Mucosa of rectum (tissue), 2 donors: Measurements from ENCODE around the gene GFM1.

Experiments used
- H3K27ac ChIP-seq, 2 donors: one replicate each; pipeline ENCODE4 v1.7.0; 2013; ENCODE audit warnings: inconsistent platforms in 2 of 2, low read depth in 2 of 2, low read length in 2 of 2
- H3K27me3 ChIP-seq, 2 donors: one replicate each; pipeline ENCODE4 v1.7.0; 2013; ENCODE audit warnings: low read length in 2 of 2; ENCODE audit not compliant: control insufficient read depth in 2 of 2, insufficient read depth in 2 of 2
- H3K36me3 ChIP-seq, 2 donors: one replicate each; pipeline ENCODE4 v1.7.0; 2013; ENCODE audit warnings: low read length in 2 of 2; ENCODE audit not compliant: control insufficient read depth in 2 of 2, insufficient read depth in 2 of 2
- H3K4me1 ChIP-seq, 2 donors: one replicate each; pipeline ENCODE4 v1.7.0; 2013; ENCODE audit warnings: low read length in 2 of 2, mild to moderate bottlenecking in 1 of 2; ENCODE audit not compliant: control insufficient read depth in 2 of 2, insufficient read depth in 2 of 2
- H3K4me3 ChIP-seq, 2 donors: one replicate each; pipeline ENCODE4 v1.7.0; 2013; ENCODE audit warnings: low read length in 2 of 2
- H3K9ac ChIP-seq, 2 donors: one replicate each; pipeline ENCODE4 v1.7.0; 2013; ENCODE audit warnings: low read length in 2 of 2, low read depth in 1 of 2, mild to moderate bottlenecking in 1 of 2
- H3K9me3 ChIP-seq, 2 donors: one replicate each; pipeline ENCODE4 v1.7.0; 2013; ENCODE audit warnings: low read length in 2 of 2; ENCODE audit not compliant: control insufficient read depth in 2 of 2
- donor health status: healthy.
- donor health status: Normal muscosa, but diverticular disease.

GFM1 gene

DNA sequence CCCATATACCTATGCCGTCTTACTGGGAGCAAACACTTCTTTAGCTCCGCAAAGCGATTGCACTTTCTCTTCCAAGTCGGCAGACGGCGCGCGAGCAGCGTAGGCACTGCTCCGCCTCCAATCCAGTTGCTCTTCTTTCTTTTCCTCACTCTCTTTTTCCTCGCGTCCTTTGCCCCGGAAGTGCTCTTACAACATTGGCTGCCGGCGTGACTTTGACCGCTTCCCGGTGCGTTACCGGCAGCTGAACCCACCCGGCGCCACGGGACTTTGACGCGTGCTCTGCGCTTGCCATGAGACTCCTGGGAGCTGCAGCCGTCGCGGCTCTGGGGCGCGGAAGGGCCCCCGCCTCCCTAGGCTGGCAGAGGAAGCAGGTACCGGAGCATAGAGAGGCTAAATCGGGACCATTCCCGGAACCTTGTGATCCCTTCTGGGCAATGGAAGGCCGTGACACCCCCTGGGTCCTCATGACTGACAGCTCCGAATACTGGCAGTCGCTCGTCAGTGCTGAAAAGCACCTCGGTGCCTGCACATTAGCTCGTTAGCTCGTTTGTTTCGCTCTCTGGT lies at the start of gene GFM1:
Gene GFM1 (plus strand): TSS at position 183 of the 564 bp plus-strand sequence. CDS start 108 bp downstream, at position 291.
- Histone ChIP-seq H3K27ac (peak within 1 kb of the TSS; percentile 78 to 86), H3K9ac (peak within 1 kb of the TSS; percentile 83 to 94), H3K9me3 (no peaks in the 10 kb centered on the region), H3K4me3 (peak within 1 kb of the TSS; percentile 96 to 99), H3K36me3 (peaks cover 4 to 22% of the 10 kb centered on the region in 2 donors), H3K4me1 (peaks cover 6 to 7% of the 10 kb centered on the region in 2 donors), H3K27me3 (no peaks in the 10 kb centered on the region)

DNA sequence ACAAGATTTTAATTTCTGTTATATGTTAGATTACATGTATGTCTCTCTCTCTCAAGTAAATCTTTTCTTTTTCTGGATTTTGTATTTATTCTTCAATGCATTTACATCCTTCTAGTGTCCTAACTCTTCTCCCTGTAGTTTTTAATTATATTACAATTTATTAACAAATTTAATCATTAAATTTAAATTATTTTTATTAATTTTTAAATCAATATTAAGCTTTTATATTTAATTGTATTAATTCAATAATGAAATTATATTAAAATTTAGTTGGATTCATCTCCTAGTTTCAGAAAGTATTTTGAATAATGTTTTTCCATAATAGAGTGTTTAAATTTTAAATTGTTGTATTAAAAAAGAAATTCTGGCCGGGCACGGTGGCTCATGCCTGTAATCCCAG lies 43.5 kb upstream of the GFM1 start:
- H3K4me1 ChIP-seq: no peaks in the 10 kb centered on the region
- no peak overlapping the region for H3K27ac ChIP-seq
- no peaks in the 10 kb centered on the region for H3K27me3 ChIP-seq
- H3K36me3 ChIP-seq: no peaks in the 10 kb centered on the region
- no peak overlapping the region for H3K4me3 ChIP-seq
- H3K9me3 ChIP-seq: no peaks in the 10 kb centered on the region
- no peak overlapping the region for H3K9ac ChIP-seq

DNA sequence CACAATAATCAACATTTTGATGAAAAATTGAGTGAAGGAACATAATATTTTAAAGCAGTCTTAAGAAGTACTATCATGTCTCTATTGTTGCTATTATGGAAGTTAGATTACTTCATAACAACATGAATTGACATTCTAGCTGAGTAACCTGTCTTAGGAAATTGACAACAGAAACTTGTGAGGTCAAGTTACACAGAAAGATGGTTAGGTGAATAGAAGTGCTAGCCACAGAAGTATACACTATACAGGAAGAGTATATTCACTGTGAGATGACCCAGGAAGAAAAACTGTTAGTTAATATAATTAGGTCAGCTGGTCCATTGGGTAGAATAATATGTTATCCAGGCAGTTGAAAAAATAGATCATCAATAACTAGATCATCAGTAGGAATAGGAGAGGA lies 42.1 kb upstream of the GFM1 start:
- H3K36me3 ChIP-seq: no peaks in the 10 kb centered on the region
- H3K27ac ChIP-seq: no peak overlapping the region
- H3K9ac ChIP-seq: no peak overlapping the region
- no peak overlapping the region for H3K4me3 ChIP-seq
- H3K27me3 ChIP-seq: no peaks in the 10 kb centered on the region
- no peaks in the 10 kb centered on the region for H3K4me1 ChIP-seq
- H3K9me3 ChIP-seq: no peaks in the 10 kb centered on the region

GRCh38 chr3:158617982-158618875 lies 26.1 kb upstream of the GFM1 start:
- no peak overlapping the region for H3K27ac ChIP-seq
- no peaks in the 10 kb centered on the region for H3K4me1 ChIP-seq
- no peaks in the 10 kb centered on the region for H3K9me3 ChIP-seq
- no peak overlapping the region for H3K4me3 ChIP-seq
- no peak overlapping the region for H3K9ac ChIP-seq
- no peaks in the 10 kb centered on the region for H3K27me3 ChIP-seq
- no peaks in the 10 kb centered on the region for H3K36me3 ChIP-seq

- no peak overlapping the region for H3K4me3 ChIP-seq
- no peak overlapping the region for H3K27ac ChIP-seq
- H3K27me3 ChIP-seq: no peaks in the 10 kb centered on the region
- no peak overlapping the region for H3K9ac ChIP-seq
- no peaks in the 10 kb centered on the region for H3K4me1 ChIP-seq
- no peaks in the 10 kb centered on the region for H3K36me3 ChIP-seq
- no peaks in the 10 kb centered on the region for H3K9me3 ChIP-seq
Observed at GRCh38 chr3:158625881-158626280, 18.4 kb upstream of the GFM1 start.

GRCh38 chr3:158631981-158632380 lies 12.3 kb upstream of the GFM1 start:
- no peaks in the 10 kb centered on the region for H3K36me3 ChIP-seq
- no peaks in the 10 kb centered on the region for H3K27me3 ChIP-seq
- no peak overlapping the region for H3K27ac ChIP-seq
- no peaks in the 10 kb centered on the region for H3K4me1 ChIP-seq
- H3K9me3 ChIP-seq: no peaks in the 10 kb centered on the region
- H3K4me3 ChIP-seq: no peak overlapping the region
- H3K9ac ChIP-seq: no peak overlapping the region

- Histone ChIP-seq H3K9me3 (no peaks in the 10 kb centered on the region), H3K27me3 (no peaks in the 10 kb centered on the region), H3K4me3 (no peak overlapping the region), H3K36me3 (no peaks in the 10 kb centered on the region), H3K9ac (no peak overlapping the region), H3K27ac (no peak overlapping the region), H3K4me1 (peaks cover 6 to 7% of the 10 kb centered on the region in 2 donors)
Observed at GRCh38 chr3:158640646-158641045, 3.7 kb upstream of the GFM1 start.

DNA sequence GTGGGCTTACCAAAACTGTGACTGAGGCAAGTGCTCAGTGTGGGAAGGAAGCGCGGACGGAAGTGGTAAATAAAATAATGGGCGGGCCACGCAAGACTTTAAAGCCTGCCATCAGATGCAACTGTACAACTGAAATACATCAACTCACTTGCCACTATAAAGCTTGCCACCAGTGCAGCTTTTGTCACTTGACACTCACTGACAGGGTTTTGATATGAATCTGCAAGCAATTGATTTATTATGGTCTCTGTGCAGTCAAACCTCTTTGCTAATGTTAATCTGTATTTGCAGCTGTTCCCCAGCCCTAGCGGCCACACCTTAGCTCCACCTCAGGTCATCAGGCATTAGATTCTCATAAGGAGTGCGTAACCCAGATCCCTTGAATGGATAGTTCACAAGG lies 2.3 kb upstream of the GFM1 start:
- Histone ChIP-seq H3K27ac (no peak overlapping the region), H3K4me3 (no peak overlapping the region), H3K36me3 (peaks cover 0 to 9% of the 10 kb centered on the region in 2 donors), H3K9me3 (no peaks in the 10 kb centered on the region), H3K9ac (no peak overlapping the region), H3K4me1 (peaks cover 6 to 7% of the 10 kb centered on the region in 2 donors), H3K27me3 (no peaks in the 10 kb centered on the region)

DNA sequence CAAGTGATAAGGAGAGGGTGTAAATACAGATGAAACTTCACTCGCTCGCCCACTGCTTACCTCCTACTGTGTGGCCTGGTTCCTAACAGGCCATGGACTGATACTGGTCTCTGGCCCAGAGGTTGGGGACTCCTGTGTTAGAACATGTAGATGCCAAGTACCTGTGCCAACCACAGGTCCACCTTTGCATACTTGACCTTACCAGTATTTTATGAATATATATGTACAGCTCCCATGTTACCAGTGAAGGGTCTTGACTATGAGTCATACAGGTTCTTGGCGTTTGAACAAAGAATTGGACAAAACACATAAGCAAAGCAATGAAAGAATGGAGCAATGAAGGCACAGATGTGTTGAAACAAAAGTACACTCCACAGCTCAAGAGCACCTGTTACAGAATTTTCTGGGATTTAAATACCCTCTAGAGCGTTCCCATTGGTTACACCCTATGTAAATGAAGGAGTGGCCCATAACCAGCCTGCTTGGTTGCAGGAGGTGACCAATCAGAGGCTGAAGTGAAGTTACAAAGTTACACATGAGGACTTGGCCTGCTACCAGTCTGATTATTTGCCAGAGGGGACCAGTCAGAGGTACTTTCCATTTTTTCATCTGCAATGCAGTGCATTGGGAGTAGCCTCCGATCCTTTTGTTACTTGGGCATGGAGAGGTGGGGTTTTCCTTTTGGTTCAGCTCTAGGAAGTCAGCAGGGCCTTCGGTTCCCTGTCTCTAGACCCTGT lies 1.7 kb upstream of the GFM1 start:
- H3K36me3 ChIP-seq: peaks cover 0 to 14% of the 10 kb centered on the region in 2 donors
- no peak overlapping the region for H3K9ac ChIP-seq
- no peaks in the 10 kb centered on the region for H3K9me3 ChIP-seq
- H3K4me3 ChIP-seq: no peak overlapping the region
- peaks cover 6 to 7% of the 10 kb centered on the region in 2 donors for H3K4me1 ChIP-seq
- H3K27me3 ChIP-seq: no peaks in the 10 kb centered on the region
- H3K27ac ChIP-seq: no peak overlapping the region

GRCh38 chr3:158649791-158650190 lies 5.5 kb downstream of the GFM1 start:
- Histone ChIP-seq H3K36me3 (peaks cover 24 to 55% of the 10 kb centered on the region in 2 donors), H3K9me3 (no peaks in the 10 kb centered on the region), H3K27me3 (no peaks in the 10 kb centered on the region), H3K4me1 (peaks cover 6 to 7% of the 10 kb centered on the region in 2 donors), H3K4me3 (no peak overlapping the region), H3K9ac (no peak overlapping the region), H3K27ac (no peak overlapping the region)
